Measurements from ENCODE around the gene RGS13. TPM values are rescaled to one million over a fixed set of nuclear protein-coding genes. Genes with fewer than 3 reads are reported as not detected.
A peak's percentile ranks its signal among the peaks of the same experiment; 100 is the strongest.

The RGS13 gene
- total and polyA plus RNA-seq, 10 of the 15 experiments (the other 5 are each of a cell fraction or from before 2014, with no cell fraction given) = 0.23 to 16.0 (median 0.36) TPM; not detected in 1

DNA sequence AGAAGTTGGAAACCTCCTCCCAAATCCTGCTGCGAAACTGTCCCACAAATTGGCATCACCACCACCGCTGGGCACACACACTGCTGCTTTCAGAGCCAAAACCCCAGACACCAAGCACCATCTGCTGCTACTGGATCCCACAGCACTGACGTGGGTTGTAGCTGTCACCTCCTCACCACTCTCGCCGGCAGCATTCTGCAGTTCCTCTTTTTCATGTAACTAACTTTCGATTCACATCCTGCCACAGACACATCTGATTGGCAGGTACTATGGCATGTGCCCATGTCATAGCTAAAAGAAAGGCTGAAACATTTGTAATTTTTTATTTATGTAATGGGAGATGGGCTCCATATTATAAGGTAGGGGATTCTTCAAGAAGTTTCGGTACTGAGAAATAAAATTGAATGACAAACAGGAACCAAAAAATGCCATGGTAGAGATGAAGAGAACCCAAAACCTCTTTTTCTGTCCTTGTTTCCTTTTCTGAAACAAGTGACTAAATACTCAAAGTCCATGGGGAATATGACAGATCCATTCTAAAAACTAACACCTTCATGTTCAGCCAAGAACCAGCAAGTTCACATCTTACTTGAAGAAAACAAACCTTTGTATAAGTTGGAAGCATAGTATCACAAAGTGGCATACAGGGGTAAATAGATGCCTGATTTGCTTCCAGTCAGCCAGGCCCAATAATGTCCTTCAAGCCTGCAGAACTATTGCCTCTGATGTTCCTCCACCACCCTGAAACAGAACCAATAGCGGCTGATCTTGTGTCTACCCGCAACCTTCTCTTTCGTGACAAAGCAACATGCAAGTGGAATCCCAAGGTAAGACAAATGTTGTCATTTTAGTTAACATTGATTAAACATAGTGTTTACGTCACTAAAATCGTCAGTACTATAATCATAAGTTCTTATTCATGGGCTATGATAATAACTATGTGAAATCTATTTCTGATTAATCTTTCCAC, 26.6 kb upstream of the RGS13 start (continued):
- TF ChIP-seq, protein P1, sequence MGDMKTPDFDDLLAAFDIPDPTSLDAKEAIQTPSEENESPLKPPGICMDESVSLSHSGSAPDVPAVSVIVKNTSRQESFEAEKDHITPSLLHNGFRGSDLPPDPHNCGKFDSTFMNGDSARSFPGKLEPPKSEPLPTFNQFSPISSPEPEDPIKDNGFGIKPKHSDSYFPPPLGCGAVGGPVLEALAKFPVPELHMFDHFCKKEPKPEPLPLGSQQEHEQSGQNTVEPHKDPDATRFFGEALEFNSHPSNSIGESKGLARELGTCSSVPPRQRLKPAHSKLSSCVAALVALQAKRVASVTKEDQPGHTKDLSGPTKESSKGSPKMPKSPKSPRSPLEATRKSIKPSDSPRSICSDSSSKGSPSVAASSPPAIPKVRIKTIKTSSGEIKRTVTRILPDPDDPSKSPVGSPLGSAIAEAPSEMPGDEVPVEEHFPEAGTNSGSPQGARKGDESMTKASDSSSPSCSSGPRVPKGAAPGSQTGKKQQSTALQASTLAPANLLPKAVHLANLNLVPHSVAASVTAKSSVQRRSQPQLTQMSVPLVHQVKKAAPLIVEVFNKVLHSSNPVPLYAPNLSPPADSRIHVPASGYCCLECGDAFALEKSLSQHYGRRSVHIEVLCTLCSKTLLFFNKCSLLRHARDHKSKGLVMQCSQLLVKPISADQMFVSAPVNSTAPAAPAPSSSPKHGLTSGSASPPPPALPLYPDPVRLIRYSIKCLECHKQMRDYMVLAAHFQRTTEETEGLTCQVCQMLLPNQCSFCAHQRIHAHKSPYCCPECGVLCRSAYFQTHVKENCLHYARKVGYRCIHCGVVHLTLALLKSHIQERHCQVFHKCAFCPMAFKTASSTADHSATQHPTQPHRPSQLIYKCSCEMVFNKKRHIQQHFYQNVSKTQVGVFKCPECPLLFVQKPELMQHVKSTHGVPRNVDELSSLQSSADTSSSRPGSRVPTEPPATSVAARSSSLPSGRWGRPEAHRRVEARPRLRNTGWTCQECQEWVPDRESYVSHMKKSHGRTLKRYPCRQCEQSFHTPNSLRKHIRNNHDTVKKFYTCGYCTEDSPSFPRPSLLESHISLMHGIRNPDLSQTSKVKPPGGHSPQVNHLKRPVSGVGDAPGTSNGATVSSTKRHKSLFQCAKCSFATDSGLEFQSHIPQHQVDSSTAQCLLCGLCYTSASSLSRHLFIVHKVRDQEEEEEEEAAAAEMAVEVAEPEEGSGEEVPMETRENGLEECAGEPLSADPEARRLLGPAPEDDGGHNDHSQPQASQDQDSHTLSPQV (IDR thresholded peaks at IDR 0.05) = peak; percentile 95
- TF ChIP-seq TCF12 (IDR thresholded peaks at IDR 0.05; ENCODE audit: low read depth, low read length) (peak; percentile 98), SREBF2 (IDR thresholded peaks at IDR 0.05; ENCODE audit: low read length) (no peak), MTA2 (IDR thresholded peaks at IDR 0.05; ENCODE audit: low read depth) (peak; percentile 99), IKZF2 (IDR thresholded peaks at IDR 0.05) (peak; percentile 99 to 100), SREBF1 (IDR thresholded peaks at IDR 0.05; ENCODE audit: low read length) (no peak), NRF1 (conservative IDR thresholded peaks at IDR 0.05; ENCODE audit: low read depth, low read length) (no peak), TCF7 (IDR thresholded peaks at IDR 0.05; ENCODE audit: borderline replicate concordance) (no peak), CHD4 (IDR thresholded peaks at IDR 0.05) (no peak), BHLHE40 (IDR thresholded peaks at IDR 0.05; ENCODE audit: borderline replicate concordance in 1 of 2, low read depth in 2 of 2, low read length in 1 of 2) (peak; percentile 85 to 92), EED (IDR thresholded peaks at IDR 0.05; ENCODE audit: low read depth) (peak; percentile 91), SIX5 (IDR thresholded peaks at IDR 0.05; ENCODE audit: low read depth, low read length, severe bottlenecking) (no peak), ZSCAN29 (IDR thresholded peaks at IDR 0.05) (no peak)
- TF ChIP-seq, protein P2, sequence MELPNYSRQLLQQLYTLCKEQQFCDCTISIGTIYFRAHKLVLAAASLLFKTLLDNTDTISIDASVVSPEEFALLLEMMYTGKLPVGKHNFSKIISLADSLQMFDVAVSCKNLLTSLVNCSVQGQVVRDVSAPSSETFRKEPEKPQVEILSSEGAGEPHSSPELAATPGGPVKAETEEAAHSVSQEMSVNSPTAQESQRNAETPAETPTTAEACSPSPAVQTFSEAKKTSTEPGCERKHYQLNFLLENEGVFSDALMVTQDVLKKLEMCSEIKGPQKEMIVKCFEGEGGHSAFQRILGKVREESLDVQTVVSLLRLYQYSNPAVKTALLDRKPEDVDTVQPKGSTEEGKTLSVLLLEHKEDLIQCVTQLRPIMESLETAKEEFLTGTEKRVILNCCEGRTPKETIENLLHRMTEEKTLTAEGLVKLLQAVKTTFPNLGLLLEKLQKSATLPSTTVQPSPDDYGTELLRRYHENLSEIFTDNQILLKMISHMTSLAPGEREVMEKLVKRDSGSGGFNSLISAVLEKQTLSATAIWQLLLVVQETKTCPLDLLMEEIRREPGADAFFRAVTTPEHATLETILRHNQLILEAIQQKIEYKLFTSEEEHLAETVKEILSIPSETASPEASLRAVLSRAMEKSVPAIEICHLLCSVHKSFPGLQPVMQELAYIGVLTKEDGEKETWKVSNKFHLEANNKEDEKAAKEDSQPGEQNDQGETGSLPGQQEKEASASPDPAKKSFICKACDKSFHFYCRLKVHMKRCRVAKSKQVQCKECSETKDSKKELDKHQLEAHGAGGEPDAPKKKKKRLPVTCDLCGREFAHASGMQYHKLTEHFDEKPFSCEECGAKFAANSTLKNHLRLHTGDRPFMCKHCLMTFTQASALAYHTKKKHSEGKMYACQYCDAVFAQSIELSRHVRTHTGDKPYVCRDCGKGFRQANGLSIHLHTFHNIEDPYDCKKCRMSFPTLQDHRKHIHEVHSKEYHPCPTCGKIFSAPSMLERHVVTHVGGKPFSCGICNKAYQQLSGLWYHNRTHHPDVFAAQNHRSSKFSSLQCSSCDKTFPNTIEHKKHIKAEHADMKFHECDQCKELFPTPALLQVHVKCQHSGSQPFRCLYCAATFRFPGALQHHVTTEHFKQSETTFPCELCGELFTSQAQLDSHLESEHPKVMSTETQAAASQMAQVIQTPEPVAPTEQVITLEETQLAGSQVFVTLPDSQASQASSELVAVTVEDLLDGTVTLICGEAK (IDR thresholded peaks at IDR 0.05; ENCODE audit: borderline replicate concordance) = no peak
- TF ChIP-seq, protein P3, sequence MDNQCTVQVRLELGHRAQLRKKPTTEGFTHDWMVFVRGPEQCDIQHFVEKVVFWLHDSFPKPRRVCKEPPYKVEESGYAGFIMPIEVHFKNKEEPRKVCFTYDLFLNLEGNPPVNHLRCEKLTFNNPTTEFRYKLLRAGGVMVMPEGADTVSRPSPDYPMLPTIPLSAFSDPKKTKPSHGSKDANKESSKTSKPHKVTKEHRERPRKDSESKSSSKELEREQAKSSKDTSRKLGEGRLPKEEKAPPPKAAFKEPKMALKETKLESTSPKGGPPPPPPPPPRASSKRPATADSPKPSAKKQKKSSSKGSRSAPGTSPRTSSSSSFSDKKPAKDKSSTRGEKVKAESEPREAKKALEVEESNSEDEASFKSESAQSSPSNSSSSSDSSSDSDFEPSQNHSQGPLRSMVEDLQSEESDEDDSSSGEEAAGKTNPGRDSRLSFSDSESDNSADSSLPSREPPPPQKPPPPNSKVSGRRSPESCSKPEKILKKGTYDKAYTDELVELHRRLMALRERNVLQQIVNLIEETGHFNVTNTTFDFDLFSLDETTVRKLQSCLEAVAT (IDR thresholded peaks at IDR 0.05) = peak; percentile 96
- TF ChIP-seq, protein P4, sequence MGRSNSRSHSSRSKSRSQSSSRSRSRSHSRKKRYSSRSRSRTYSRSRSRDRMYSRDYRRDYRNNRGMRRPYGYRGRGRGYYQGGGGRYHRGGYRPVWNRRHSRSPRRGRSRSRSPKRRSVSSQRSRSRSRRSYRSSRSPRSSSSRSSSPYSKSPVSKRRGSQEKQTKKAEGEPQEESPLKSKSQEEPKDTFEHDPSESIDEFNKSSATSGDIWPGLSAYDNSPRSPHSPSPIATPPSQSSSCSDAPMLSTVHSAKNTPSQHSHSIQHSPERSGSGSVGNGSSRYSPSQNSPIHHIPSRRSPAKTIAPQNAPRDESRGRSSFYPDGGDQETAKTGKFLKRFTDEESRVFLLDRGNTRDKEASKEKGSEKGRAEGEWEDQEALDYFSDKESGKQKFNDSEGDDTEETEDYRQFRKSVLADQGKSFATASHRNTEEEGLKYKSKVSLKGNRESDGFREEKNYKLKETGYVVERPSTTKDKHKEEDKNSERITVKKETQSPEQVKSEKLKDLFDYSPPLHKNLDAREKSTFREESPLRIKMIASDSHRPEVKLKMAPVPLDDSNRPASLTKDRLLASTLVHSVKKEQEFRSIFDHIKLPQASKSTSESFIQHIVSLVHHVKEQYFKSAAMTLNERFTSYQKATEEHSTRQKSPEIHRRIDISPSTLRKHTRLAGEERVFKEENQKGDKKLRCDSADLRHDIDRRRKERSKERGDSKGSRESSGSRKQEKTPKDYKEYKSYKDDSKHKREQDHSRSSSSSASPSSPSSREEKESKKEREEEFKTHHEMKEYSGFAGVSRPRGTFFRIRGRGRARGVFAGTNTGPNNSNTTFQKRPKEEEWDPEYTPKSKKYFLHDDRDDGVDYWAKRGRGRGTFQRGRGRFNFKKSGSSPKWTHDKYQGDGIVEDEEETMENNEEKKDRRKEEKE (IDR thresholded peaks at IDR 0.05) = no peak
